Neural progenitor cell (in vitro differentiated cells): ENCODE results near the gene NDUFS1. TPM values are rescaled to one million over a fixed set of nuclear protein-coding genes. Genes with fewer than 3 reads are reported as not detected.

ENCODE experiments used
- DNase-seq: peaks from one replicate; pipeline ENCODE4 v3.0.0-alpha.2; 2016; ENCODE audit warnings: low spot score
- H2AFZ ChIP-seq: fragments of 200-600 bp; sonication (generic); replicated peaks from 2 replicates; pipeline ENCODE4 v1.6.1; 2016; ENCODE audit warnings: antibody characterized with exemption
- H3F3A ChIP-seq: fragments of 200-600 bp; sonication (generic); 2 replicates; pipeline ENCODE4 v1.6.1; 2016; ENCODE audit warnings: antibody characterized with exemption, low read depth
- H3K27ac ChIP-seq: fragments of 200-600 bp; sonication (generic); 2 replicates; pipeline ENCODE4 v1.5.1; 2016; ENCODE audit warnings: mild to moderate bottlenecking
- H3K27me3 ChIP-seq: fragments of 200-600 bp; sonication (generic); 2 replicates; pipeline ENCODE4 v1.6.1; 2016; ENCODE audit warnings: mild to moderate bottlenecking, moderate library complexity
- H3K36me3 ChIP-seq: fragments of 200-600 bp; sonication (generic); 2 replicates; pipeline ENCODE4 v1.5.1; 2016
- H3K4me1 ChIP-seq: fragments of 200-600 bp; sonication (generic); 2 replicates; pipeline ENCODE4 v1.6.1; 2016; ENCODE audit warnings: mixed run types
- H3K4me2 ChIP-seq: fragments of 200-600 bp; sonication (generic); 2 replicates; pipeline ENCODE4 v1.6.1; 2016
- H3K4me3 ChIP-seq: fragments of 200-600 bp; sonication (generic); 2 replicates; pipeline ENCODE4 v1.5.1; 2016
- H3K79me2 ChIP-seq: fragments of 200-600 bp; sonication (generic); 2 replicates; pipeline ENCODE4 v1.6.1; 2016; ENCODE audit warnings: low read depth
- H3K9ac ChIP-seq: fragments of 200-600 bp; sonication (generic); 2 replicates; pipeline ENCODE4 v1.6.1; 2016
- H3K9me3 ChIP-seq: fragments of 200-600 bp; sonication (generic); 2 replicates; pipeline ENCODE4 v1.5.1; 2016; ENCODE audit warnings: low read depth
- H4K20me1 ChIP-seq: fragments of 200-600 bp; sonication (generic); 2 replicates; pipeline ENCODE4 v1.6.1; 2016; ENCODE audit warnings: low read depth
- H3K27ac Mint-ChIP-seq: 3 replicates; pipeline ENCODE4 v1.8.0; 2021; ENCODE audit warnings: mixed read lengths
- H3K27me3 Mint-ChIP-seq: 2 replicates; pipeline ENCODE4 v1.8.0; 2022; ENCODE audit warnings: low read depth, mild to moderate bottlenecking, inconsistent platforms, moderate library complexity, mixed read lengths; ENCODE audit not compliant: insufficient read depth
- H3K36me3 Mint-ChIP-seq: 3 replicates; pipeline ENCODE4 v1.8.0; 2021; ENCODE audit warnings: mixed read lengths
- H3K4me1 Mint-ChIP-seq: 3 replicates; pipeline ENCODE4 v1.8.0; 2021; ENCODE audit warnings: mixed read lengths
- H3K4me3 Mint-ChIP-seq: 3 replicates; pipeline ENCODE4 v1.8.0; 2021; ENCODE audit warnings: mild to moderate bottlenecking, moderate library complexity, mixed read lengths
- H3K9me3 Mint-ChIP-seq: 3 replicates; pipeline ENCODE4 v1.8.0; 2020; ENCODE audit warnings: mixed read lengths
- CTCF ChIP-seq: fragments of 200-600 bp; sonication (generic); IDR thresholded peaks from 2 replicates; pipeline ENCODE4 v1.5.1; 2017; ENCODE audit warnings: antibody characterized with exemption, mild to moderate bottlenecking
- EZH2 ChIP-seq: fragments of 200-600 bp; sonication (generic); IDR thresholded peaks from 2 replicates; pipeline ENCODE4 v1.6.1; 2017; ENCODE audit warnings: antibody characterized with exemption, mild to moderate bottlenecking, moderate library complexity
- EZH2phosphoT487 ChIP-seq: fragments of 200-600 bp; sonication (generic); IDR thresholded peaks from 2 replicates; pipeline ENCODE4 v1.6.1; 2017; ENCODE audit warnings: antibody characterized with exemption
- total RNA-seq: library from RNA; depleted of rRNA; stranded (reverse); fragments of >200 nt; gene quantifications from 2 replicates; pipeline ENCODE4 v1.2.3, GENCODE V29; 2015; ENCODE audit warnings: low replicate concordance

The NDUFS1 gene
- total RNA-seq, 1 donor from 2014 or later, result 115 TPM

GRCh38 chr2:206112846-206113547, 46.2 kb downstream of the NDUFS1 start:
- H3K36me3 ChIP-seq, result no peaks in the 10 kb centered on the region
- Mint-ChIP-seq H3K9me3 (no peaks in the 10 kb centered on the region), H3K4me1 (no peaks in the 10 kb centered on the region), H3K4me3 (no peak overlapping the region), H3K27ac (no peak overlapping the region), H3K27me3 (peaks cover 4% of the 10 kb centered on the region), H3K36me3 (peaks cover 24% of the 10 kb centered on the region)
- TF ChIP-seq CTCF (no peak), EZH2phosphoT487 (no peak), EZH2 (no peak)
- no peaks in the 10 kb centered on the region for H3K9me3 ChIP-seq
- no peak for DNase-seq
- no peaks in the 10 kb centered on the region for H4K20me1 ChIP-seq
- no peak overlapping the region for H3K4me2 ChIP-seq
- no peak overlapping the region for H3K4me3 ChIP-seq
- no peak overlapping the region for H3K27ac ChIP-seq
- peaks cover 7% of the 10 kb centered on the region for H3F3A ChIP-seq
- no peaks in the 10 kb centered on the region for H3K27me3 ChIP-seq
- peaks cover 3% of the 10 kb centered on the region for H3K4me1 ChIP-seq
- H2AFZ ChIP-seq, result no peak overlapping the region
- no peaks in the 10 kb centered on the region for H3K79me2 ChIP-seq
- H3K9ac ChIP-seq, result no peak overlapping the region

DNA sequence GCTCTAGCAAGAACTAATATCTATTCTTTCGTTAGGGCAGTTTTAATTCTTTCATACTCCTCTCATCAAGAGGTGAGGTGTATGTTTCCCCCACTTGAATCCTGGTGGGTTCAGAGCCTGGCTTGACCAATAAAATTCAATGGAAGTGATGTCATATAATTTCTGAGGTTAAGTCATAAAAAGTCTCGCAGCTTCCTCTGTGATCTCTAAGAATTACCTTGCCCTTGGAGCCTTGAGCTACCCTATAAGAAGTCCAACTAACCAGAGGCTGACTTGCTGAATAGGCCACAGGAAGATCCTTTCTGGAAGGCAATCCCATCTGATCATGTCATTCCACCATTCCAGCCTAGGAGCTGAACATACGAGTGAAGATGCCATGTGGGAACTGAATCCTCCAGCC, 47.1 kb downstream of the NDUFS1 start:
- Mint-ChIP-seq H3K27ac (no peak overlapping the region), H3K4me3 (no peak overlapping the region), H3K9me3 (no peaks in the 10 kb centered on the region), H3K36me3 (peaks cover 24% of the 10 kb centered on the region), H3K27me3 (peaks cover 4% of the 10 kb centered on the region), H3K4me1 (no peaks in the 10 kb centered on the region)
- Histone ChIP-seq H3K9ac (no peak overlapping the region), H3K27me3 (no peaks in the 10 kb centered on the region), H3K36me3 (no peaks in the 10 kb centered on the region), H4K20me1 (no peaks in the 10 kb centered on the region), H3F3A (peaks cover 7% of the 10 kb centered on the region), H3K9me3 (no peaks in the 10 kb centered on the region), H3K4me1 (peaks cover 3% of the 10 kb centered on the region), H3K4me3 (no peak overlapping the region), H3K27ac (no peak overlapping the region), H2AFZ (no peak overlapping the region), H3K4me2 (no peak overlapping the region), H3K79me2 (no peaks in the 10 kb centered on the region)
- DNase-seq, result no peak
- TF ChIP-seq CTCF (no peak), EZH2 (no peak)

DNA sequence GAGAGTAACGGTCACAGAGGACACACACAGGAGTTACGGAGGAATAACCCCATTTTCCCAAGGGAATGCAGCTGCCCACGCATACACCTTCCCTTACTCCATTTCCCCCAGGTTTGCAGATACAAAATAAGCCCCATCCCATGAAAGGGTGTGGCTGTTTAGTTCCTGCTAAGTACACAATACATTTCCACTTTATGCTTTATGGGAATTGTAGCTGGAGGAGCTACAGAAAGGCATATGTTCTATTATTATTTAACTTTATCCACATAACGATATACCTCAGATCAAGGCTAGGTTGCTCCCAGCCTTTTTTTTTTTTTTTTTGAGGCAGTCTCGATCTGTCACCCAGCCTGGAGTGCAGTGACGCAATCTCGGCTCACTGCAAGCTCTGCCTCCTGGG, 50.5 kb downstream of the NDUFS1 start:
- H3K4me2 ChIP-seq, result no peak overlapping the region
- H3K4me3 ChIP-seq, result no peak overlapping the region
- Mint-ChIP-seq H3K36me3 (peaks cover 13% of the 10 kb centered on the region), H3K27me3 (peaks cover 4% of the 10 kb centered on the region), H3K4me1 (no peaks in the 10 kb centered on the region), H3K4me3 (no peak overlapping the region), H3K9me3 (no peaks in the 10 kb centered on the region), H3K27ac (no peak overlapping the region)
- no peaks in the 10 kb centered on the region for H3K79me2 ChIP-seq
- peaks cover 3% of the 10 kb centered on the region for H3K4me1 ChIP-seq
- H2AFZ ChIP-seq, result no peak overlapping the region
- no peak overlapping the region for H3K9ac ChIP-seq
- H3K9me3 ChIP-seq, result no peaks in the 10 kb centered on the region
- H3K27me3 ChIP-seq, result no peaks in the 10 kb centered on the region
- no peak for DNase-seq
- H3F3A ChIP-seq, result peaks cover 7% of the 10 kb centered on the region
- TF ChIP-seq EZH2phosphoT487, result no peak
- no peak for TF ChIP-seq CTCF
- TF ChIP-seq EZH2, result no peak
- H3K36me3 ChIP-seq, result no peaks in the 10 kb centered on the region
- H4K20me1 ChIP-seq, result no peaks in the 10 kb centered on the region
- no peak overlapping the region for H3K27ac ChIP-seq
